ENCODE results near the gene CBLN3. TPM values are rescaled to one million over a fixed set of nuclear protein-coding genes. Genes with fewer than 3 reads are reported as not detected.

The CBLN3 gene
- total RNA-seq, 2 donors from 2014 or later = 1.3 to 4.2 TPM

GRCh38 chr14:24377657-24378056, 51.8 kb downstream of the CBLN3 start:
- Histone ChIP-seq H3K36me3 (peaks cover 13% of the 10 kb centered on the region), H3K9me3 (no peaks in the 10 kb centered on the region), H3K27me3 (replicated peaks; ENCODE audit: insufficient read depth) (no peaks in the 10 kb centered on the region), H3K27ac (no peak overlapping the region), H3K4me3 (no peak overlapping the region), H3K4me1 (ENCODE audit: control insufficient read depth in 1 of 2, low read depth in 2 of 2) (no peaks in the 10 kb centered on the region)
- ATAC-seq (ENCODE audit: insufficient number of reproducible peaks, low FRiP score, low read depth) = no peak
- no peak for DNase-seq (ENCODE audit: low spot score)
- no peak for TF ChIP-seq CTCF (IDR thresholded peaks at IDR 0.05)

DNA sequence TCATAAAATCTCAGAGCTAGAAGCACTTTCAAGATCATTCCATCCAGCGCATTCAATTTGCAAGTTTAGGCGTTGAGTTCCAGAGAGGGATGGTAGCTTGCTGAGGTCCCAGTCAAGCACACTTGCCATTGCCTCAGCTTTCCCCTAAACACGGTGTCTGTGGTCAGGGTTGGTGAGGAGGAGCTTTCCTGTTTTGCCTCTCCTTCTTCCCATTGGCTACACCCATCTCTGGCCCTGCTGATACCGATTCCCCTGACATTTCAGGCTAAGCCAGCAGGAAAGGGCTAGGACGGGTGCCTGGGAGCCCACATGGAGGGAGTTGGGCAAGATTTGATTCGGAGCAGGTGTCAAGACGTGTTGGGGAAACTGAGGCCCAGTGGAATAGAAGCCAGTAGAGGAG, 52.3 kb downstream of the CBLN3 start:
- no peak for ATAC-seq (ENCODE audit: insufficient number of reproducible peaks, low FRiP score, low read depth)
- Histone ChIP-seq H3K27me3 (replicated peaks; ENCODE audit: insufficient read depth) (no peaks in the 10 kb centered on the region), H3K27ac (no peak overlapping the region)

More for the DNA sequence above, 52.3 kb downstream of the CBLN3 start:
- TF ChIP-seq CTCF (IDR thresholded peaks at IDR 0.05) = no peak
- H3K4me3 ChIP-seq = no peak overlapping the region
- DNase-seq (ENCODE audit: low spot score) = no peak
- H3K36me3 ChIP-seq = peaks cover 16% of the 10 kb centered on the region
- H3K4me1 ChIP-seq (ENCODE audit: control insufficient read depth in 1 of 2, low read depth in 2 of 2) = no peaks in the 10 kb centered on the region
- H3K9me3 ChIP-seq = no peaks in the 10 kb centered on the region

Other genes starting within 250 kb of the CBLN3 start
- gene IPO4, start 240.9 kb downstream of the CBLN3 start, total RNA-seq = 10 to 100 TPM; 19.9 to 64.6 TPM
- 10 to 100 TPM; 51.8 to 81.9 TPM for gene TM9SF1, start 234.2 kb downstream of the CBLN3 start, total RNA-seq
- gene TSSK4, start 224.0 kb downstream of the CBLN3 start, total RNA-seq = not detected
- gene CHMP4A, start 216.2 kb downstream of the CBLN3 start, total RNA-seq = 10 to 100 TPM; 33.4 to 58.3 TPM
- gene MDP1, start 213.6 kb downstream of the CBLN3 start, total RNA-seq = 10 to 100 TPM; 15.7 to 24.0 TPM
- 10 to 100 TPM; 76.0 to 91.4 TPM for gene NEDD8, start 197.3 kb downstream of the CBLN3 start, total RNA-seq
- gene GMPR2, start 196.7 kb downstream of the CBLN3 start, total RNA-seq = 10 to 100 TPM; 39.2 to 51.3 TPM
- gene TINF2, start 187.0 kb downstream of the CBLN3 start, total RNA-seq = 10 to 100 TPM; 52.4 to 83.5 TPM
- under 1 TPM in 1 of 2 donors, not detected in 1; 0.21 TPM for gene TGM1, start 166.5 kb downstream of the CBLN3 start, total RNA-seq
- 10 to 100 TPM; 28.2 to 44.7 TPM for gene RABGGTA, start 158.1 kb downstream of the CBLN3 start, total RNA-seq
- 10 to 100 TPM; 25.5 to 31.4 TPM for gene DHRS1, start 129.9 kb downstream of the CBLN3 start, total RNA-seq
- 10 to 100 TPM; 15.8 to 19.2 TPM for gene NOP9, start 129.8 kb downstream of the CBLN3 start, total RNA-seq
- 10 to 100 TPM; 10.9 to 17.3 TPM for gene CIDEB, start 121.7 kb downstream of the CBLN3 start, total RNA-seq
- 10 to 100 TPM; 15.2 to 21.8 TPM for gene LTB4R2, start 119.5 kb downstream of the CBLN3 start, total RNA-seq
- gene LTB4R, start 118.2 kb downstream of the CBLN3 start, total RNA-seq = 10 to 100 TPM in 1 of 2 donors, 1 to 10 TPM in 1; 8.9 to 13.1 TPM
- 10 to 100 TPM; 25.5 to 28.7 TPM for gene ADCY4, start 94.6 kb downstream of the CBLN3 start, total RNA-seq
- 10 to 100 TPM in 1 of 2 donors, 1 to 10 TPM in 1; 6.8 to 17.9 TPM for gene RIPK3, start 89.7 kb downstream of the CBLN3 start, total RNA-seq
- gene NFATC4, start 61.5 kb downstream of the CBLN3 start, total RNA-seq = 10 to 100 TPM; 62.0 to 84.5 TPM
- gene NYNRIN, start 30.7 kb downstream of the CBLN3 start, total RNA-seq = 10 to 100 TPM in 1 of 2 donors, 1 to 10 TPM in 1; 9.5 to 11.6 TPM
- 10 to 100 TPM; 62.8 to 71.6 TPM for gene KHNYN, start 286 bp upstream of the CBLN3 start, total RNA-seq
- gene SDR39U1, start 13.1 kb upstream of the CBLN3 start, total RNA-seq = 10 to 100 TPM; 27.6 to 61.8 TPM
- gene CMA1, start 78.6 kb upstream of the CBLN3 start, total RNA-seq = not detected
- 1 to 10 TPM; 4.1 to 8.8 TPM for gene CTSG, start 146.6 kb upstream of the CBLN3 start, total RNA-seq
- gene GZMH, start 180.0 kb upstream of the CBLN3 start, total RNA-seq = 10 to 100 TPM in 1 of 2 donors, not detected in 1; 14.7 TPM
- gene GZMB, start 204.5 kb upstream of the CBLN3 start, total RNA-seq = under 1 TPM in 1 of 2 donors, not detected in 1; 0.78 TPM